Left ventricle myocardium inferior (tissue), 1 donor: ENCODE data around the gene GCDH. TPM values are rescaled to one million over a fixed set of nuclear protein-coding genes. Genes with fewer than 3 reads are reported as not detected.
"Not testable (repeated sequence)": the region's sequence is repeated elsewhere in the genome, so short reads cannot be mapped to it uniquely, and the experiment has no call there.

Source experiments
- DNase-seq: peaks from one replicate; pipeline ENCODE4 v3.0.0-alpha.2; 2020
- H3K27ac ChIP-seq: fragments of 200-600 bp; replicated peaks from 2 replicates; pipeline ENCODE4 v1.8.0; 2021
- H3K27me3 ChIP-seq: fragments of 200-600 bp; 2 replicates; pipeline ENCODE4 v1.8.0; 2021; ENCODE audit warnings: low read depth
- H3K36me3 ChIP-seq: fragments of 200-600 bp; 2 replicates; pipeline ENCODE4 v1.8.0; 2021
- H3K4me1 ChIP-seq: fragments of 200-600 bp; 2 replicates; pipeline ENCODE4 v1.8.0; 2021
- H3K4me3 ChIP-seq: fragments of 200-600 bp; 2 replicates; pipeline ENCODE4 v1.8.0; 2021; ENCODE audit warnings: mild to moderate bottlenecking, moderate library complexity
- H3K9me3 ChIP-seq: fragments of 200-600 bp; replicated peaks from 2 replicates; pipeline ENCODE4 v1.8.0; 2021
- CTCF ChIP-seq: fragments of 200-600 bp; IDR thresholded peaks from 2 replicates; pipeline ENCODE4 v1.8.0; 2021; ENCODE audit warnings: antibody characterized with exemption, mild to moderate bottlenecking, borderline replicate concordance
- intact Hi-C: fragments of 100-400 bp; cut with micrococcal nuclease; formaldehyde crosslinking; loops from one replicate; pipeline ENCODE4 v1.11.0; 2022
- total RNA-seq: library from RNA; stranded (reverse); fragmentation: NEBNext Ultra II Directional; extraction: Animal tissue kit (Norgen Biotek cat#: 25700); gene quantifications from one replicate; pipeline ENCODE4 v1.2.1, GENCODE V29; 2021
- donor health status: DM: no; HTN: yes; CAD: no; lungs with severe emphysema.

Gene GCDH
- total RNA-seq, 1 donor from 2014 or later = 41.8 TPM

- H3K36me3 ChIP-seq = peaks cover 3% of the 10 kb centered on the region
- H3K9me3 ChIP-seq = peaks cover 11% of the 10 kb centered on the region
- H3K4me1 ChIP-seq = peaks cover 32% of the 10 kb centered on the region
- no peak overlapping the region for H3K4me3 ChIP-seq
- H3K27ac ChIP-seq = no peak overlapping the region
- intact Hi-C loops = no loop called here
- DNase-seq = no peak
- peaks cover 46% of the 10 kb centered on the region for H3K27me3 ChIP-seq
- no peak for TF ChIP-seq CTCF
These were observed 2.9 kb upstream of the GCDH start for GRCh38 chr19:12888006-12888603.

GRCh38 chr19:12890299-12890786, 617 bp upstream of the GCDH start:
- intact Hi-C loops = not testable (repeated sequence)
- peak overlapping the region; percentile 99 for H3K4me3 ChIP-seq

GRCh38 chr19:12891553-12892021, 627 bp downstream of the GCDH start:
- peak overlapping the region; percentile 87 for H3K27ac ChIP-seq

More at GRCh38 chr19:12890299-12890786, 617 bp upstream of the GCDH start:
- H3K27me3 ChIP-seq = peaks cover 23% of the 10 kb centered on the region
- peak overlapping the region; percentile 44 for H3K27ac ChIP-seq
- H3K36me3 ChIP-seq = peaks cover 25% of the 10 kb centered on the region
- H3K4me1 ChIP-seq = peaks cover 25% of the 10 kb centered on the region
- H3K9me3 ChIP-seq, DNase-seq: not testable (repeated sequence)

GRCh38 chr19:12893582-12893981, 2.6 kb downstream of the GCDH start:
- TF ChIP-seq CTCF = no peak
- Histone ChIP-seq H3K4me1 (peaks cover 17% of the 10 kb centered on the region), H3K27ac (no peak overlapping the region), H3K4me3 (no peak overlapping the region), H3K27me3 (no peaks in the 10 kb centered on the region), H3K36me3 (peaks cover 54% of the 10 kb centered on the region), H3K9me3 (no peaks in the 10 kb centered on the region)
- intact Hi-C loops = no loop called here
- no peak for DNase-seq

More at GRCh38 chr19:12891553-12892021, 627 bp downstream of the GCDH start:
- H3K4me3 ChIP-seq = peak overlapping the region; percentile 99
- TF ChIP-seq CTCF = no peak
- H3K36me3 ChIP-seq = peaks cover 34% of the 10 kb centered on the region
- intact Hi-C loops = no loop called here
- H3K4me1 ChIP-seq = peaks cover 17% of the 10 kb centered on the region
- H3K27me3 ChIP-seq = peaks cover 11% of the 10 kb centered on the region
- no peaks in the 10 kb centered on the region for H3K9me3 ChIP-seq
- DNase-seq = no peak

- DNase-seq = no peak
- intact Hi-C loops = no loop called here
- H3K27me3 ChIP-seq = no peaks in the 10 kb centered on the region
- no peaks in the 10 kb centered on the region for H3K9me3 ChIP-seq
- no peak for TF ChIP-seq CTCF
- no peak overlapping the region for H3K27ac ChIP-seq
- H3K4me1 ChIP-seq = peaks cover 12% of the 10 kb centered on the region
- peaks cover 70% of the 10 kb centered on the region for H3K36me3 ChIP-seq
- H3K4me3 ChIP-seq = no peak overlapping the region
These were observed 5.5 kb downstream of the GCDH start for GRCh38 chr19:12896460-12896859.

- Histone ChIP-seq H3K27me3 (no peaks in the 10 kb centered on the region), H3K4me3 (no peak overlapping the region), H3K4me1 (no peaks in the 10 kb centered on the region), H3K27ac (no peak overlapping the region), H3K36me3 (peaks cover 49% of the 10 kb centered on the region), H3K9me3 (no peaks in the 10 kb centered on the region)
- intact Hi-C loops = no loop called here
- no peak for DNase-seq
- no peak for TF ChIP-seq CTCF
These were observed 9.0 kb downstream of the GCDH start for GRCh38 chr19:12899891-12900518.
